Caco-2 (cell line): ENCODE data around the gene ZNF337. TPM values are rescaled to one million over a fixed set of nuclear protein-coding genes. Genes with fewer than 3 reads are reported as not detected.
"Not testable (repeated sequence)": the region's sequence is repeated elsewhere in the genome, so short reads cannot be mapped to it uniquely, and the experiment has no call there.

Experiments
- BruUV-seq: library from RNA; stranded (reverse); fragments of 400-500 nt; replicated peaks from 2 replicates; lab custom pipeline; 2021; lab: Mats Ljungman, UMichigan
- CTCF ChIA-PET: fragments of 300-600 bp; sonication (Branson Sonifier 250); formaldehyde crosslinking; loops from one replicate; lab custom pipeline; 2022; ENCODE audit warnings: antibody characterized with exemption; lab: Charles Lee
- POLR2A ChIA-PET: fragments of 300-600 bp; sonication (Branson Sonifier 250); formaldehyde crosslinking; loops from one replicate; lab custom pipeline; 2022; ENCODE audit warnings: antibody characterized with exemption; lab: Charles Lee
- DNase-seq, 2 experiments: peaks; one replicate each; pipeline versions ENCODE4 v3.0.0 to v3.0.0-alpha.2; 2020 to 2022
- H3K27me3 ChIP-seq: replicated peaks from 2 replicates; pipeline ENCODE4 v1.6.0; 2011; ENCODE audit warnings: low read length; ENCODE audit not compliant: control insufficient read depth, insufficient read depth
- H3K36me3 ChIP-seq: 2 replicates; pipeline ENCODE4 v1.5.1; 2011; ENCODE audit warnings: low read length; ENCODE audit not compliant: control insufficient read depth, insufficient read depth
- H3K4me1 ChIP-seq: fragments of 250-450 bp; sonication (Bioruptor Pico); 2 replicates; pipeline ENCODE4 v1.5.1; 2020; ENCODE audit warnings: mild to moderate bottlenecking
- H3K4me3 ChIP-seq: 2 replicates; pipeline ENCODE4 v1.5.1; 2011; ENCODE audit warnings: low read depth, mild to moderate bottlenecking, control low read depth, low read length
- H3K9me3 ChIP-seq: fragments of 250-450 bp; sonication (Bioruptor Pico); 2 replicates; pipeline ENCODE4 v1.5.1; 2020; ENCODE audit warnings: mild to moderate bottlenecking, moderate library complexity
- H3K27ac Mint-ChIP-seq: one replicate; pipeline ENCODE4 v1.8.0; 2022; ENCODE audit warnings: mixed read lengths; ENCODE audit not compliant: unreplicated experiment
- H3K27me3 Mint-ChIP-seq: one replicate; pipeline ENCODE4 v1.8.0; 2022; ENCODE audit warnings: mixed read lengths; ENCODE audit not compliant: insufficient read depth, unreplicated experiment
- H3K36me3 Mint-ChIP-seq: one replicate; pipeline ENCODE4 v1.8.0; 2022; ENCODE audit warnings: mild to moderate bottlenecking, mixed read lengths; ENCODE audit not compliant: insufficient read depth, unreplicated experiment
- H3K4me1 Mint-ChIP-seq: one replicate; pipeline ENCODE4 v1.8.0; 2022; ENCODE audit warnings: low read depth, mixed read lengths; ENCODE audit not compliant: unreplicated experiment
- H3K4me3 Mint-ChIP-seq: one replicate; pipeline ENCODE4 v1.8.0; 2022; ENCODE audit warnings: mild to moderate bottlenecking, moderate library complexity, mixed read lengths; ENCODE audit not compliant: unreplicated experiment
- H3K9me3 Mint-ChIP-seq: one replicate; pipeline ENCODE4 v1.8.0; 2022; ENCODE audit warnings: mixed read lengths; ENCODE audit not compliant: unreplicated experiment
- intact Hi-C: fragments of 100-400 bp; cut with micrococcal nuclease; formaldehyde crosslinking; loops from one replicate; pipeline ENCODE4 v1.10.0; 2022; ENCODE audit not compliant: unreplicated experiment
- total RNA-seq: library from RNA; stranded (reverse); gene quantifications from 2 replicates; pipeline ENCODE4 v1.2.3, GENCODE V29; 2022
- TF ChIP-seq, protein P1 (sequence below), 2 experiments: fragments of 200-600 bp in 1 of 2; IDR thresholded peaks; 1 replicate in 1 of 2; 2 replicates in 1 of 2; pipeline versions ENCODE4 v1.5.1 to v1.8.0; 2011 to 2022; ENCODE audit warnings: antibody characterized with exemption in 1 of 2, control low read depth in 1 of 2, inconsistent platforms in 1 of 2, low read depth in 1 of 2, low read length in 1 of 2, mild to moderate bottlenecking in 1 of 2, moderate library complexity in 1 of 2; ENCODE audit not compliant: insufficient read depth in 1 of 2, severe bottlenecking in 1 of 2, unreplicated experiment in 1 of 2

ZNF337 gene
- total RNA-seq, 1 experiment from 2014 or later = 7.4 TPM

DNA sequence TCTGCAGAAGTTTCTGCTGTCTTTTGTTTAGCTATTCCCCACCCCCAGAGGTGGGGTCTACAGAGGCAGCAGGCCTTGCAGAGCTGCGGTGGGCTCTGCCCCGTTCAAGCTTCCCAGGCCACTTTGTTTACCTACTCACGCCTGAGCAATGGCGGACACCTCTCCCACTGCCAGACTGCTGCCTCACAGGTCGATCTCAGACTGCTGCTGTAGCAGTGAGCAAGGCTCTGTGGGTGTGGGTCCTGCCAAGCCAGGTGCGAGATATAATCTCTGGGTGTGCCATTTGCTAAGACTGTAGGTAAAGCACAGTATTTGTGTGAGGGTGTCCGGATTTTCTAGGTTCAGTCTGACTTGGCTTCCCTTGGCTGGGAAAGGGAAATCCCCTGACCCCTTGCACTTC is 23.6 kb upstream of the ZNF337 start:
- DNase-seq = no peak
- CTCF ChIA-PET = no interaction called here
- no TSS peak for BruUV-seq
- no peak overlapping the region for H3K27ac Mint-ChIP-seq
- POLR2A ChIA-PET = no interaction called here
- no peak overlapping the region for H3K4me3 Mint-ChIP-seq
- H3K4me1 Mint-ChIP-seq = peaks cover 12% of the 10 kb centered on the region
- Histone ChIP-seq H3K9me3 (peaks cover under 1% of the 10 kb centered on the region; the same call in 1 of the 2 replicates), H3K4me3 (no peak overlapping the region), H3K36me3 (no peaks in the 10 kb centered on the region), H3K4me1 (peaks cover 17% of the 10 kb centered on the region), H3K27me3 (no peaks in the 10 kb centered on the region)
- no peaks in the 10 kb centered on the region for H3K27me3 Mint-ChIP-seq
- intact Hi-C loops = no loop called here
- TF ChIP-seq, protein P1, sequence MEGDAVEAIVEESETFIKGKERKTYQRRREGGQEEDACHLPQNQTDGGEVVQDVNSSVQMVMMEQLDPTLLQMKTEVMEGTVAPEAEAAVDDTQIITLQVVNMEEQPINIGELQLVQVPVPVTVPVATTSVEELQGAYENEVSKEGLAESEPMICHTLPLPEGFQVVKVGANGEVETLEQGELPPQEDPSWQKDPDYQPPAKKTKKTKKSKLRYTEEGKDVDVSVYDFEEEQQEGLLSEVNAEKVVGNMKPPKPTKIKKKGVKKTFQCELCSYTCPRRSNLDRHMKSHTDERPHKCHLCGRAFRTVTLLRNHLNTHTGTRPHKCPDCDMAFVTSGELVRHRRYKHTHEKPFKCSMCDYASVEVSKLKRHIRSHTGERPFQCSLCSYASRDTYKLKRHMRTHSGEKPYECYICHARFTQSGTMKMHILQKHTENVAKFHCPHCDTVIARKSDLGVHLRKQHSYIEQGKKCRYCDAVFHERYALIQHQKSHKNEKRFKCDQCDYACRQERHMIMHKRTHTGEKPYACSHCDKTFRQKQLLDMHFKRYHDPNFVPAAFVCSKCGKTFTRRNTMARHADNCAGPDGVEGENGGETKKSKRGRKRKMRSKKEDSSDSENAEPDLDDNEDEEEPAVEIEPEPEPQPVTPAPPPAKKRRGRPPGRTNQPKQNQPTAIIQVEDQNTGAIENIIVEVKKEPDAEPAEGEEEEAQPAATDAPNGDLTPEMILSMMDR (IDR thresholded peaks at IDR 0.05; ENCODE audit: insufficient read depth in 1 of 2, low read depth in 1 of 2, low read length in 1 of 2, severe bottlenecking in 1 of 2, unreplicated experiment in 1 of 2) = no peak
- no peaks in the 10 kb centered on the region for H3K36me3 Mint-ChIP-seq
- peaks cover 26% of the 10 kb centered on the region for H3K9me3 Mint-ChIP-seq

DNA sequence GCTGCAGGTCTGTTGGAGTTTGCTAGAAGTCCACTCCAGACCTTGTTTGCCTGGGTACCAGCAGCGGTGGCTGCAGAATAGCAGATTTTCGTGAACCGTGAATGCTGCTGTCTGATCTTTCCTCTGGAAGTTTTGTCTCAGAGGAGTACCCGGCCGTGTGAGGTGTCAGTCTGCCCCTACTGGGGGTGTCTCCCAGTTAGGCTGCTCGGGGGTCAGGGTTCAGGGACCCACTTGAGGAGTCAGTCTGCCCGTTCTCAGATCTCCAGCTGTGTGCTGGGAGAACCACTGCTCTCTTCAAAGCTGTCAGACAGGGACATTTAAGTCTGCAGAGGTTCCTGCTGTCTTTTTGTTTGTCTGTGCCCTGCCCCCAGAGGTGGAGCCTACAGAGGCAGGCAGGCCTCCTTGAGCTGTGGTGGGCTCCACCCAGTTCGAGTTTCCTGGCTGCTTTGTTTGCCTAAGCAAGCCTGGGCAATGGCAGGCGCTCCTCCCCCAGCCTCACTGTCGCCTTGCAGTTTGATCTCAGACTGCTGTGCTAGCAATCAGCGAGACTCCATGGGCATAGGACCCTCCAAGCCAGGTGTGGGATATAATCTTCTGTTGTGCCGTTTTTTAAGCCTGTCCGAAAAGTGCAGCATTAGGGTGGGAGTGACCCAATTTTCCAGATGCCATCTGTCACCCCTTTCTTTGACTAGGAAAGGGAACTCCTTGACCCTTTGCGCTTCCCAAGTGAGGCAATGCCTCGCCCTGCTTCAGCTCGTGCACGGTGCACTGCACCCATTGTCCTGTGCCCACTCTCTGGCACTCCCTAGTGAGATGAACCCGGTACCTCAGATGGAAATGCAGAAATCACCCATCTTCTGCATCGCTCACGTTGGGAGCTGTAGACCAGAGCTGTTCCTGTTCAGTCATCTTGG is 22.5 kb upstream of the ZNF337 start:
- POLR2A ChIA-PET, H3K36me3 ChIP-seq, BruUV-seq, H3K36me3 Mint-ChIP-seq, H3K9me3 ChIP-seq, H3K27ac Mint-ChIP-seq, H3K27me3 Mint-ChIP-seq, CTCF ChIA-PET, H3K27me3 ChIP-seq: not testable (repeated sequence)
- Mint-ChIP-seq H3K4me1 (peaks cover 12% of the 10 kb centered on the region), H3K9me3 (peaks cover 15% of the 10 kb centered on the region), H3K4me3 (peak overlapping the region; percentile 73)
- intact Hi-C loops = loop anchor here (2.0 kb wide), 1 partner anchor 22 kb away; the partner anchor contains the start of gene ZNF337
- Histone ChIP-seq H3K4me3 (peak overlapping the region; percentile 20), H3K4me1 (peaks cover 15% of the 10 kb centered on the region)
- DNase-seq = peak; percentile 71 to 78

DNA sequence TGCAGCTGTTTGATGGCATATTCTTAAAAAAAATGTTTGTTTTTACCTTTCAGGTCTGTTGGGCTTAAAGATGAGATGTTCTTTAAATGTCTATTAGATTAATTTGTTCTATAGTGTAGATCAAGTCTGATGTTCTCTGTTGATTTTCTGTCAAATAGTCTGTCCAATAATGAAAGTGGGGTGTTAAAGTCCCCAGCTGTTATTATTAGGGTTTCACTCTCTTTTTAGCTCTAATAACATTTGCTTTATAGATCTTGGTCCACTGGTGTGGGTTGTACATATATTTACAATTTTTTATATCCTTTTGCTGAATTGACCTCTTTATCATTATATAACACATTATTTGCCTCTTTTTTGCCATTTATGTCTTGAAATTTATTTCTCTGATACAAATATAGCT is 11.0 kb upstream of the ZNF337 start:
- Histone ChIP-seq H3K36me3 (no peaks in the 10 kb centered on the region), H3K4me3 (no peak overlapping the region), H3K9me3 (peaks cover 6% of the 10 kb centered on the region), H3K4me1 (peaks cover 5% of the 10 kb centered on the region; the same call in 1 of the 2 replicates), H3K27me3 (no peaks in the 10 kb centered on the region)
- no peaks in the 10 kb centered on the region for H3K4me1 Mint-ChIP-seq
- no peak overlapping the region for H3K4me3 Mint-ChIP-seq
- no TSS peak for BruUV-seq
- peaks cover 11% of the 10 kb centered on the region for H3K27me3 Mint-ChIP-seq
- H3K9me3 Mint-ChIP-seq = peaks cover 25% of the 10 kb centered on the region
- DNase-seq = no peak
- CTCF ChIA-PET = no interaction called here
- intact Hi-C loops = no loop called here
- H3K27ac Mint-ChIP-seq = no peak overlapping the region
- POLR2A ChIA-PET = no interaction called here
- TF ChIP-seq, protein P1 (IDR thresholded peaks at IDR 0.05; ENCODE audit: insufficient read depth in 1 of 2, low read depth in 1 of 2, low read length in 1 of 2, severe bottlenecking in 1 of 2, unreplicated experiment in 1 of 2) = no peak
- H3K36me3 Mint-ChIP-seq = no peaks in the 10 kb centered on the region
